Stimulated activated CD4-positive, alpha-beta T cell treated with anti-CD3 and anti-CD28 coated beads, Interleukin-2, amount 100 ng/mL, for 24 hours (primary cell): Measurements from ENCODE around the gene C19orf38.
"Not testable (repeated sequence)": the region's sequence is repeated elsewhere in the genome, so short reads cannot be mapped to it uniquely, and the experiment has no call there.

ENCODE experiments used
- DNase-seq, 2 donors: peaks; one replicate each; pipeline ENCODE4 v3.0.0-alpha.2; 2020

C19orf38 gene

DNA sequence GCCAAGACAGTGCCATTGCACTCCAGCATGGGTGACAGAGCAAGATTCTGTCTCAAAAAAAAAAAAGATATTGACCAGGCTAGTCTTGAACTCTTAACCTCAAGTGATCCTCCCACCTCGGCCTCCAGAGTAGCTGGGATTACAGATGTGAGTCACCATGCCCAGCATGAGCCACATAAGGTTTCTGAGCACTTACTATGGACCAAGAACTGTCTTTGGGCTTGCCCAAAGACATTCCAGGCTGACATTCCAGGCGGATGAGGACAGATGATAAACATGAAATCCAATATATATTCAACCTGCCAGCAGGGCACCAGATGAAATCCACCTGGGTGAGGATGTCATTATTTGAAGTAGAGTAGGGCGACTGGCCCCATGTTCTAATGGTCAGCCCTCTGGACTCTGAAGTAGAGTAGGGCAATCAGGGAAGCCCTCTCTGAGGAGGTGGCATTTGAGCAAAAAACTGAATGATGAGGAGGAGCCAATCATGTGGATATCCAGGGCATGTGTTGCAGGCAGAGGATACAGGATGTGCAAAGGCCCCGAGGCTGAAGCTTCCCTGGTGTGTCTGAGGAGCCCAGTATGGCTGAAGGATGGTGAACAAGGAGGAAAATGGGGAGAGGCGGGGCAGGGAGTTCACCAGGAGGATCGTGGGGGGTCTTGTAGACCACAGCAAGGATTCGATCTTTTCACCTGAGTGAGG is 4.0 kb downstream of the C19orf38 start:
- no peak for DNase-seq

DNA sequence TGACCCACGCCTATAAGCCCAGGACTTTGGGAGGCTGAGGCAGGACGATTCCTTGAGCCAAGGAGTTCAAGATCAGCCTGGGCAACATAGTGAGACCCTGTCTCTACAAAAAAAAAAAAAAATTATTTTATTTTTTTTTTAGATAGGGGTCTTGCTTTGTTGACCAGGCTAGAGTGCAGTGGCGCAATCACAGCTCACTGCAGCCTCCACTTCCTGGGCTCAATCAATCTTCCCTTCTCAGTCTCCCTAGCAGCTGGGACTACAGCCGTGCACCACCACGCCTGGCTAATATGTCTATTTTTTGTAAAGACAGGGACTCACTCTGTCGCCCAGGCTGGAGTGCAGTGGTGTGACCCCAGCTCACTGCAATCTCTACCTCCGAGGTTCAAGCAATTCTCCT is 4.7 kb downstream of the C19orf38 start:
- no peak for DNase-seq

DNA sequence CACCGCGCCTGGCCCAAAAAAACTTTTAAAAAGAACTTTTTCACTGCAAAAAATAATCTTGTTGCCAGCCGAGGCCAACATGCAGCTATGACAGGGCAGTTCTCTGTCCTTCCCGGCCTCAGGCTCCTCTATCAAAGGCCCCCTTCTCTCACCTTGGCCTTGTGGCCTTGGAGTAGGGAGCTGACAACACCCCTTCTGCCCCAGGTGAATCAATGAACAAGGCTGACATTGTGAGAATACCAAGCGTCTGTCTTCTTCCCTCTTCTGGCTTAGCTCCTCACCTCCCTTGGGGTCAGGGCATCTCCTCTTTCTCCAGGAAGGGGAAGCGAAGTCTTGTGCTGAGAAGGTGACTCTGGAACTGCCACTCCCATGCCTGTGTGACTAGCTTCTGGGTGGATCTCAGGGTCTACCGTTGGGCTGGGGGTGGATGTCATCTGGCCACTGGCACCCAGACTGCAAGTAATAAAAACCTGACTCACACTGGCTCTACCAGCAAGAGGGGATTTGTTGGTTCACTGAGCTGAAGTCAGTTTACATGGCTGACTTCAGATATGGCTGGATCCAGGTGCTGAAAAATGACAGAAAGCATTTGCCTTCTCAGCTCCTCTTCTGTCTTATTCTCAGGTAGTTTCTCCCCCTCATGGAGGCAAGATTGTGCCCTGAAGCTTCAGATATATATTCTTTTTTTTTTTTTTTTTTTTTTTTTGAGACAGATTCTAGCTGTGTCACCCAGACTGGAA is 6.3 kb downstream of the C19orf38 start:
- no peak for DNase-seq

DNA sequence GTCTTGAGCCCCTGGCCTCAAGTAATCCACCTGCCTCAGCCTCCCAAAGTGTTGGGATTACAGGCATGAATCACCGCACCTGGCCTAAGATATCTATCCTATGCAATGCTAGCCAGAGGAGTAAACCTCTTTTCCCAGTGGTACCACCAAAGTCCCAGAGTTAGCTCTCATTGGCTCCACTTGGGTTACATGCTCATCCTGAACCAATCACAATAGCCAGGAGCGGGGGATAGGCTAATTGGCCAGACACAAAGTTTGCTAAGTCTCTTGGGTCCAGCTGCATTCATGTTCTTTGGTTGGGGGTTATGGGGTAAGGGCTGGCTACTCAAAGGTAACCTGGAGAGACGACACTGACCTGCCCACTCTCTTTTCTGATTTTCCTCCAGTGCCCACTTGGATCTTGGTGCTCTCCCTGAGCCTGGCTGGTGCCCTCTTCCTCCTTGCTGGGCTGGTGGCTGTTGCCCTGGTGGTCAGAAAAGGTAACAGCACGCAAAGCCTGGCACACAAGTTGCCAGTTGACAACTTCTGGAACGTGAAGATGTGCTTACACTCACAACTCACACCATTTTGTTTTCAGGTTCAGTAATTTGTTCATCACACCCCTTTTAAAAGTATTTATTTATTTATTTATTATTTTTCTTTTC is 7.8 kb downstream of the C19orf38 start:
- peak in 1 of 2 donors; percentile 42 for DNase-seq

DNA sequence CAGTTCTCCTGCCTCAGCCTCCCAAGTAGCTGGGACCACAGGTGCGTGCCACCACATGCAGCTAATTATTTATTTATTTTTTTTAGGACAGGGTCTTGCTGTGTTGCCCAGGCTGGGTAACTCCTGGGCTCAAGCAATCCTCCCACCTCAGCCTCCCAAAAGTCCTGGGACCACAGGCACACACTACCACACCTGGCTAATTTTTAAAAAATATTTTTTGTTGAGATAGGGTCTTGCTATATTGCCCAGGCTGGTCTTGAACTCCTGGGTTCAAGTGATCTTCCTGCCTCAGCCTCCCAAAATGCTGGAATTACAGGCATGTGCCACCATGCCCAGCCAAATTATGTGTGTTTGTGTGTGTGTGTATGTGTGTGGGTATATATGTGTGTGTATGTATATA is 8.7 kb downstream of the C19orf38 start:
- DNase-seq: not testable (repeated sequence)

DNA sequence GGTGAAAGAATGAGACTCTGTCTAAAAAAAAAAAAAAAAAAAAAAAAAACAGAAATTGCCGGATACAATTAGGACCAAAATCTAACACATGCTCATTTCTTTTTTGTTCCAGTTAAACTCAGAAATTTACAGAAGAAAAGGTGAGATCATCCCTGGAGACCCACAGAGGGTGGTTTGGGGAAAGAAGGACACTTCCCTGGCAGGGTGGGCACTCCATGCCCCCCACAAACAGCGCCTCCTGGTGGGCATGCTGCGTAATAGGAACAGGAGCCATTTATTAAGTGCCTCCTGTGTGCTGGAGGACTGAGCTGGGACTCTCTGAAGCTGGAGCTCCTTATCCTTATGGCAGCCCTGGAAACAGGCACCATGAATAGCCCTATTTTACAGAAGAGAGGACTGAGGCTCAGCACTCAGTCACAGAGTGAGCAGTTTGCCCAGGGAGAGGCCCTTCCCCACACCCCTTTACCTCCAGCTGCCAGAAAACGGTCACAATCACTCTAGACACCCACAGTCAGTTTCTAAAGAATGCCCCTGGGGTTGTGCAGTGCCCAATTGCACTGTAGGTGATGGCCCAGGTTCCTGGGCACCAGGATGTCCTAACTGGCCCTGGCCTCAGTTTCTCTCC is 10.1 kb downstream of the C19orf38 start:
- DNase-seq: peak; percentile 41 to 42

DNA sequence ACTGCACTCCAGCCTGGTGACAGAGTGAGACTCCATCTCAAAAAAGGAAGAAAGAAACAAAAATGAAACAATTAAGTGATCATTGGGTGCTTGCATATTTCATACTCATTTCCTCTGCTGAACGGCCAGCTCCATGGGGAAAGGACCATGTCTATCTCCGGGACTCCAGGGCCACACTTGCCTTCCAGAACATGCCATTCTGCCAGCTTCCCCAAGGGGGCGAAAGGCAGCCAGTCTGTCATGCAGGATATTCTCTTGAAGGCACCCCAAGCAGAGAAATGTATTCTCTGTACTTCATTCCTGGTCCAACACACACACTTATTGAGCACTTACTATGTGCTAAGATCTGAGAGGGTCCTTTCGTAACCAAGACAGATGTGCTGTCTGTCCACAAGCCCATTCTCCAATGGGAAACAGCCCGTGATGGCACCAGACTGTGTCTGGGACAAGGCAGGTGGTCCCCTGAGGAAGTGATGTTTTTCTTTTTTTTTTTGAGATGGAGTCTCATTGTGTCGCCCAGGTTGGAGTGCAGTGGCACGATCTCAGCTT is 13.0 kb downstream of the C19orf38 start:
- peak; percentile 37 to 49 for DNase-seq

DNA sequence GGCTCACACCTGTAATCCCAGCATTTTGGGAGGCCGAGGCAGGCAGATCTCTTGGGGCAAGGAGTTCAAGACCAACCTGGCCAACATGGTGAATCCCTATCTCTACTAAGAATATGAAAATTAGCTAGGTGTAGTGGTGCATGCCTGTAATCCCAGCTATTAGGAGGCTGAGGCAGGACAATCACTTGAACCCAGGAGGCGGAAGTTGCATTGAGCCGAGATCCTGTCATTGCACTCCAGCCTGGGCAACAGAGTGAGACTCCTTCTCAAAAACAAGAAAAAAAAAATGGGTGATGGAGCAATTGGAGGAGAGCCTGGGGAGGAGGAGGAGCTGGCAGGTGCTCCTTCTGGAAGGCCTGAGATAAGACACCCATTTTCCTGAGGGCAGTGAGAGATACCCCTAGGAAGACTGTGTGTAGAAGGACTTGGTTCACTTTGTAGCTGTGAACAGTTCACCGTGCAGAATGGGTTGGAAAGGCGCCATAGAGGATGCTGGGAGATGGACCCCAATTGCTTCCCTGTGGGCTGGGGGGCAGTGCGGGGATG is 14.4 kb downstream of the C19orf38 start:
- DNase-seq: no peak

DNA sequence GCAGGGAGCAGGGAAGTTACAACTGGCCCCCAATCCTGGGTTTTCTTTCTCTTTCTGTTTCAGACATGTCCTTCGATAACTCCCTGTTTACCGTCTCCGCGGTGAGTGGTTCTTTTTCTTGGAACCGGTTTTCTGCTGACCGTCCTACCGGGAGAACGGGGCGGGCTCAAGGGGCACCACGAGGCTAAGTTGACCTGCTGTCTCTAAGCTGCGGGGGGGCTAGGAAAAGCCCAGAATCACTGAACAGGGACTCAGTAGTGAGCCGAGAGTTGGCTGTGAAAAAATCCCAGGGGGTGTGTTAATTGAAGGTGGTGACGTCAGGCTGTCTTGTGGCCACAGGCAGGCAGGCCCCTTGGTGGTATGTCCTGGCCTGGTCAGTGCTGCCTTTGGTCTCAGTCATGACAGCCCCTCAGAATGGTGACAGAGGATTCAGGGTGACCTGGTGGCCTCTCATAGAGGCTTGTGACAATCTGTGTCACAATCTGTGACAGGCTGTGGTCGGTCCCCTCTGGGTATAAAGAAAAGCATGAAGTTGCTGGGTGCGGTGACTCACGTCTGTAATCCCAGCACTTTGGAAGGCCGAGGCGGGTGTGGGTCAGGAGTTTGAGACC is 15.0 kb downstream of the C19orf38 start:
- DNase-seq: no peak

DNA sequence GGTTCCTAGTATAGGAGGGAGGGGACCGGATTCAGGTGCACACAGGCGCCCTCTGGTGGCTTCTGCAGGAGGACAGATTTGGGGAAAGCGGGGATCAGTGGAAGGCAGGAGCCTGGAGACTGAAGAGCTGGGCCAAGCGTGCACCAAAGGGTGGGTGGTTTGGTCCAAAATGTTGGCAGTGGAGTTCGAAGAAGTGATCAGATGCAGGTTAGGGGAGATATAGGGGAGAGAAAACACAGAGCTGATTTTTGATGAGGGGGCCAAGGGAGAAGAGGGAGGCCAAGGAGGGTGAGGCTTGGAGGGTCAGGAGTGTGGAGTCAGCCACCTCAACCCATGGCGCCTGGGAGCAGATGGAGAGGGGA is 16.3 kb downstream of the C19orf38 start:
- peak; percentile 87 to 89 for DNase-seq

DNA sequence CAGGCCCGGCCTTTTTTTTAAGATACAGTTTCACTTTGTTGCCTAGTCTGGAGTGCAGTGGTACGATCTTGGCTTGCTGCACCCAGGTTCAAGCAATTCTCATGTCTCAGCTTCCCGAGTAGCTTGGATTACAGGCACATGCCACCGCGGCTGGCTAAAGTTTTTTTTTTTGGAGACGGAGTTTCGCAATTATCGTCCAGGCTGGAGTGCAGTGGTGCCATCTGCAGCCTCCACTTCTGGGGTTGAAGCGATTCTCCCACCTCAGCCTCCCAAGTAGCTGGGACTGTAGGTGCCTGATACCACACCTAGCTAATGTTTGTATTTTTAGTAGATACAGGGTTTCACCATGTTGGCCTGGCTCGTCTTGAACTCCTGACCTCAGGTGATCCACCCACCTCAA is 18.3 kb downstream of the C19orf38 start:
- DNase-seq: no peak

DNA sequence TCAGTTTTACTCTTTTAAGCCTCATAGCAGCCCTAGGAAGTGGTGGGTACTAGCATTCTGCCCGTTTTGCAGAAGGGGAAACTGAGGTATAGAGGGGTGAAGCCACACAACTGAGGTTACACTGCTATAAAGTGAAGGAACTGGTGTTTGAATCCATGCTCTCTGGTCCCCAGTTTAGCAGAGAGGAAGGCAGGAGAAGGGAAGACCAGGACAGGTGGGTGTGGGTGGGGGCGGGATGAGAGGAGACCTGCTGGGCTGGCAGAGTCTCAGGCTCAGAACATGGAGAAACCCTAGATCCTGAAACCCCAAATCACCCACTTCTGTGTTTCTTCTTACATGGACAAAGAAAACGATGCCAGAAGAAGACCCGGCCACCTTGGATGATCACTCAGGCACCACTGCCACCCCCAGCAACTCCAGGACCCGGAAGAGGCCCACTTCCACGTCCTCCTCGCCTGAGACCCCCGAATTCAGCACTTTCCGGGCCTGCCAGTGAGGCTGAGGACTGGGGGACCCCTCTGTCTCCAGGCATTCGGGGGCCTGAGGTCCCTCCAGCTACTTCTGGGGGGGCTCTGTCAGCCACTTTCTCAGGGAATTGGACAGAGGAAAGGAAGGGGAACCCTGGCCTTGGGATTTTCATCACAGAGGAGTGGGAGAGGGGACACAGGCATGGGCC is 20.8 kb downstream of the C19orf38 start:
- DNase-seq: no peak

DNA sequence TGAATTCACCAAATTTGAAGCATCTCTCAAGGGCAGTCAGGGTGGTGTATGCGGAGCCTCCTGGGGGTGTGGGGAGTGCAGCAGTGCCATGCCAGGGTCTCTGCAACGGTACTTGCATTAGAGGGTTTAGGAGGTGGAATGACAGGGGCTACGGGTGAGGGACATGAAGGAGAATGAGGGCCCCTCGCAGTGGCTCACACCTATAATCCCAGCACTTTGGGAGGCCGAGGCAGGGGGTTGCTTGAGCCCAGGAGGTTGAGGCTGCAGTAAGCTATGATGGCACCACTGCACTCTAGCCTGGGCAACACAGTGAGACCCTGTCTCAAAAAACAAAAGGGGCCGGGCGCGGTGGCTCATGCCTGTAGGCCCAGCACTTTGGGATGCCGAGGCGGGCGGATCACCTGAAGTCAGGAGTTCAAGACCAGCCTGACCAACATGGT is 21.7 kb downstream of the C19orf38 start:
- DNase-seq: not testable (repeated sequence)

DNA sequence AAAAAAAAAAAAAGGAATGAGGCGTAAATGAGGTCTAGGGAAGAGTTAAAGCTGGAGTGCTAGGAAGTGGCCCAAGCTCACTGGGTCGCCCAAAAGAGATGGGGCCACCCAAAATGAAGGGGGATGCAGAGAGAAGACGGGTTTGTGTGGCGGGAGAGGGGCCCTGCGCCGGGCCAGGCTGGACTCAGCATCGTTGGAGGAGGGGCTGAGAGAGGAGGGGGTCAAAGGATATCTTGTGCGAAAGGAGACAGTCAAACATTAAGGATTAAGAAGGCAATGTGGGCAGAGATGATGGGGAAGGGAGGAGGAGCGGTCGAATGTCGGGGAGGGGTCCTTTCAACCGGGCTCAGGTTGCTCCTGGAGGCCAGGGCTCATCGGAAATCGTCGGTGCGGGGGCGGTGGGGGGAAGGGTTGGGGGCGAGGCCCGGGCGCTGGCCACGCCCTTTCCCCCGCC is 22.3 kb downstream of the C19orf38 start:
- no peak for DNase-seq

DNA sequence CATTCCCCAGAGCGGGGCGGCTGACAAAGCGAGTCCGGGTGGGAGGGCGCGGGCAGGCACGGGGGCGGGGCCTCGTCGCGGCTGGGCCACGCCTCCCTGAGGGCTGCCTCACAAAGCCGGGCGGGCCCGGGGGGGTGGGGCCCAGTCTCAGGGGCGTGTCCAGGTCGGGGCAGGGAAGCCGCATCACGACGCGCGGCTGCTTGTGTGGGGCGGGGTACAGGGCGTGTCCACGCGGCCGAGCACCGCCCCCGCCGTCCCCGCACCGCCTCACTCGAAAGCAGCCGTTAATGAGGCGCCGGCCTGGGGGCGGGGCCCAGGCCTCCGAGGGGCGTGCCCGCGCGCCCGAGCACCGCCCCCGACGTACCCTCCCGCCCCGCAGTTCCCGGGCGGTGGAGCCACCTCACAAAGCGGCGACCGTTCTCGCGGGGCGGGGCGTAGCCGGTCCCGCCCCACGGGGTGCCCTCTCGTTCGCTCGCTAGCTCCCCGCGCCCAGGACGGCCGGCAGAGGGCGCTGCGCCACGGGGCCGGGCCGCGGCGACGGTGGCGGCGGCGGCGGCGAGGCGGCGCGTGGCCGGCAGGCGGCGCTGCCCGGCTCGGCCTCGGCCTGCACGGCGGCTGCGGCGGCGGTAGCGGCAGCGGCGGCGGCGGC is 22.9 kb downstream of the C19orf38 start, which contains the start of gene CARM1:
Gene CARM1, plus strand, starts transcription at position 599 of the 649 bp plus-strand sequence. CDS start 150 bp downstream, outside the sequence.
- peak; percentile 99 for DNase-seq

DNA sequence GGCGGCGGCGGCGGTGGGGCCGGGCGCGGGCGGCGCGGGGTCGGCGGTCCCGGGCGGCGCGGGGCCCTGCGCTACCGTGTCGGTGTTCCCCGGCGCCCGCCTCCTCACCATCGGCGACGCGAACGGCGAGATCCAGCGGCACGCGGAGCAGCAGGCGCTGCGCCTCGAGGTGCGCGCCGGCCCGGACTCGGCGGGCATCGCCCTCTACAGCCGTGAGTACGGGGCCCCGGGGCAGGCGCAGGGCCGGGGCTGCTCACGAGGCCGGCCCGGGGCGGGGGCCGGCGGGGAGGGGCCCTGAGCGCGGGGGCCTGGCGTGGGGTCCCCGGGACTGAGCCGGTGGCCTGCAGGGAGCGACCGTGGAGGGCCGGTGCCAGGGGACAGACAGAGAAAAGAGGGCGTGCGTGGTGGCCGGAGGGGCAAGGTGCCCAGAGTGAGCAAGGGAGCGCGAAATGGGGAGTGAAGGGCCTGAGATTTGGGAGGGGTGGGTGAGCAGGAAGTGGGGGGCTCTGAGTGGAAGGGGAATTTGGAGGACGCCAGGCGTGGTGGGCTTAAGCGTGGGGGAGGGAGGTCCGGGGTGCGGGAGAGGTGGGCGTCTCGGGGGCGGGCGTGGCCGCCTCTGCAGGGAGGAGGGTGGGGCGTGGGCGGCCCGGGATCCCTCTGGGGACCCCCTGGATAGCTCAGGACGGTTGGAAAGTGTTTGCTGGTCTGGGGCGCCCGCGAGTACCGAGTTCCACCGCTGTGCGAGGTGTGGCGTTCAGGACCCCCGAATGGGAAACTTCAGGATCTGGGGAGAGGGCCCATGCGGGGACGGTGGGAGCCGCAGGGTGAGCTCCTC is 23.7 kb downstream of the C19orf38 start:
- peak; percentile 31 to 43 for DNase-seq

DNA sequence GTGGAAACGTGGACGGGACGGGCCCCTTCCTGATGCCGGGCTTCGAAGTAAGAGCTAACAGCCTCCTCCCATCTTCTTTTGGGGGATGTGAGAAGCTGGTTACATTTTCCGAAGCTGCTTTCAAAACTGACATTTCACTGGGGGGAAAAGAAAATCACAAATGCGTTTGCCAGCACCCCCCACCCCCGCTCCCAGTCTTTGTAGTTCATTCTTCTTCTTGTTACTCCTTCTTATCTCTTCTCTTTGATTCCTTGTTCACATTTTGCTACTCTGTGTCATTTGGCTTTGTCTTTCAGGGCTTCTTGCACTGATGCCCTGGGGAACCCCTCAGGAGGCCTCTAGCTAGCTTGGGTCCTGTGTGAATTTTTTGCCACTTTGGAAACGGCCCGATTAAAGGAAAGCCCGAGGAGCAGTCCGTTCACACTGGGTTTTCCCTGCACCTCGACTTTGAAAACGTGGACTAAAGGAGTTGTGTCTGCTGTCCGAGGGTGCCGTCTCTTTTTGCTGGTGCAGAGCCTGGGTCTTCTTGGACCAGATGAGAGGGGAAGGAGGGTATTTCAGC is 24.4 kb downstream of the C19orf38 start:
- peak in 1 of 2 donors; percentile 43 for DNase-seq

DNA sequence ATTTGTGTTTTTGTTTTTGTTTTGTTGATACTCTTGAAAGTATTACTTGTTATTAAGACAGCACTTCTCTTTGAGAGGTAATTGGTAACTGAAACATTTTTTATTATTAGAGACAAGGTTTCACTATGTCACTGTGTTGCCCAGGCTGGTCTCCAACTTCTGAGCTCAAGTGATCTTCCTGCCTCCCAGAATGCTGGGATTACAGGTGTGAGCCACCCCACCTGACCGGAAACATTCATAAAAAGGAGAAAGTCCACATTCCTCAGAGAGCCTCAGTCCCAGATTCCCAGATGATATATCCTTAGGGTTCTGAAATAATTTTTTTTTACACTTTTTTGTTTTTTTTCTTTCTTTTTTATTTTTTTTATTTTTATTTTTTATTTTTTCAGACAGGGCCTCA is 25.8 kb downstream of the C19orf38 start:
- DNase-seq: no peak

DNA sequence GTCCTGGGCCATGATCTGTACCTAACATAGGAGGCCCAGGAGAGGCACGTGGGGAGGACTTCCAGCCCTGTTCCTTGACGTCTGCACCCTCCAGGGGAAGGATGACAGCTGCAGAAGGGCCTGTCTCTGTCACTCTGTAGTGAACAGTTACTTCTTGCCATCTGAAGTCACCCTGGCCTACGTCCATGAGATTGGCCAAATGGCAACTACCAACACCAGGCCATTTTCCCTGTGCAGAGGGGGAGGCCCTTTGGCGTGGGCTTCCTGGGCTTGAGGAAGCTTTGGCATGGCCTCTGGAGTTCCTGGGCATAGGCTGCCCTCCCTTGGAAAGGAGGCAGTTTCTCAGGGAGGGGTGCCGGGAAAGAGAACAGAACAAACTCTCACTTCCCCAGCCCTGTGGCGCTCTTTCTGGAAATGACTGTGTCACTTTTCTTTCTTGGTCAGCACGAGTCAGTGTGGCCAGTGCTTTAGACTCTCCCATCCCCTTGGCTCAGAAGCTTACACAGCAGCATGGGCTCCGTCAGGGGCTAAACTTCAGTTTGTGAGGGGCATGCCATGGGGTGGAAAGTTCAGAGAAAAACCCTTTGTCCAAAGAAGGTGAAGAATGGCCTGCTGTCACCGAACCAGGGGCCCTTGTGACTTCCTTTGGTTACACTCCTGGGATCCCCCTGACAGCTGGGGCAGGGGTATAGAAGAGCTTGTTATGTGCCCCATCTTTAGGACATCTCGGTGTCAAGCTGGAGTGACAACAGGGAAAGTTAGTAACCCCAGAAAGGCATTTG is 28.4 kb downstream of the C19orf38 start:
- DNase-seq: no peak
